HCT116 (cell line): ENCODE measurements around the gene CPNE8. TPM values are rescaled to one million over a fixed set of nuclear protein-coding genes. Genes with fewer than 3 reads are reported as not detected.
"Not testable (repeated sequence)": the region's sequence is repeated elsewhere in the genome, so short reads cannot be mapped to it uniquely, and the experiment has no call there.

Experiments
- ATAC-seq: fragments of 200-7000 bp; cut with Tn5 transposase; 2 replicates; pipeline ENCODE4 v1.9.1; 2020; ENCODE audit warnings: mild to moderate bottlenecking, moderate library complexity
- BruUV-seq: library from RNA; stranded (reverse); fragments of 400-500 nt; replicated peaks from 2 replicates; lab custom pipeline; 2021; lab: Mats Ljungman, UMichigan
- CTCF ChIA-PET: fragments of 300-600 bp; sonication (Branson Sonifier 250); formaldehyde crosslinking; loops from one replicate; lab custom pipeline; 2021; ENCODE audit warnings: antibody characterized with exemption; lab: Charles Lee
- POLR2A ChIA-PET: fragments of 300-600, 350-600 bp; sonication (Branson Sonifier 250); formaldehyde crosslinking; loops from one replicate; lab custom pipeline; 2021; ENCODE audit warnings: antibody characterized with exemption; lab: Charles Lee
- RAD21 ChIA-PET, 2 experiments: fragments of 300-600 bp; sonication (Branson Sonifier 250); formaldehyde crosslinking; loops; one replicate each; lab custom pipeline; 2023; ENCODE audit warnings: low total read pairs in 2 of 2; ENCODE audit not compliant: uncharacterized antibody in 2 of 2, unreplicated experiment in 2 of 2, low non-redundant PET in 1 of 2; lab: Charles Lee
- DNase-seq: peaks from one replicate; pipeline ENCODE4 v3.0.0-alpha.2; 2010; ENCODE audit warnings: low read depth, low spot score
- H2AFZ ChIP-seq: fragments of 200-600 bp; shearing (Covaris generic), sonication (generic); 2 replicates; pipeline ENCODE4 v1.6.1; 2017; ENCODE audit warnings: low read depth, mixed run types, mixed read lengths, antibody characterized with exemption, low read length; ENCODE audit not compliant: poor library complexity, severe bottlenecking
- H3K27ac ChIP-seq: 2 replicates; pipeline ENCODE4 v1.5.1; 2012; ENCODE audit warnings: low read depth, low read length
- H3K27me3 ChIP-seq: fragments of 200-600 bp; sonication (generic); 2 replicates; pipeline ENCODE4 v1.6.1; 2016; ENCODE audit warnings: mixed run types, low read length, mixed read lengths; ENCODE audit not compliant: insufficient read depth
- H3K36me3 ChIP-seq, 2 experiments: fragments of 200-500 bp in 1 of 2; fragments of 200-600 bp in 1 of 2; sonication (Bioruptor generic) in 1 of 2; sonication (generic) in 1 of 2; 2 replicates each; pipeline versions ENCODE4 v1.5.1 to v1.6.1; 2014 to 2016; ENCODE audit warnings: low read length in 2 of 2, inconsistent platforms in 1 of 2, mixed read lengths in 1 of 2, mixed run types in 1 of 2; ENCODE audit not compliant: insufficient read depth in 2 of 2, control insufficient read depth in 1 of 2
- H3K4me1 ChIP-seq, 2 experiments: fragments of 200-600 bp in 1 of 2; sonication (generic) in 1 of 2; 2 replicates each; pipeline versions ENCODE4 v1.5.1 to v1.6.1; 2012 to 2017; ENCODE audit warnings: low read length in 2 of 2, inconsistent platforms in 1 of 2, mild to moderate bottlenecking in 1 of 2, mixed read lengths in 1 of 2, mixed run types in 1 of 2, moderate library complexity in 1 of 2; ENCODE audit not compliant: insufficient read depth in 2 of 2, control insufficient read depth in 1 of 2
- H3K4me2 ChIP-seq: fragments of 200-600 bp; sonication (generic); 2 replicates; pipeline ENCODE4 v1.6.1; 2017; ENCODE audit warnings: mixed run types, low read length, mixed read lengths
- H3K4me3 ChIP-seq, 2 experiments: fragments of 200-600 bp in 1 of 2; sonication (generic) in 1 of 2; replicated peaks in 1 of 2; 2 replicates each; pipeline ENCODE4 v1.5.1; 2011 to 2016; ENCODE audit warnings: low read length in 2 of 2, control low read depth in 1 of 2, low read depth in 1 of 2, mild to moderate bottlenecking in 1 of 2, mixed read lengths in 1 of 2, mixed run types in 1 of 2
- H3K79me2 ChIP-seq: fragments of 200-600 bp; sonication (generic); 2 replicates; pipeline ENCODE4 v1.6.1; 2017; ENCODE audit warnings: mild to moderate bottlenecking, mixed run types, low read length, moderate library complexity, mixed read lengths; ENCODE audit not compliant: insufficient read depth
- H3K9ac ChIP-seq: fragments of 200-600 bp; sonication (generic); 2 replicates; pipeline ENCODE4 v1.6.1; 2016; ENCODE audit warnings: low read length, mixed read lengths
- H3K9me2 ChIP-seq: fragments of 200-600 bp; sonication (generic), shearing (Covaris generic); 2 replicates; pipeline ENCODE4 v1.6.1; 2017; ENCODE audit warnings: mixed run types, mild to moderate bottlenecking, moderate library complexity; ENCODE audit not compliant: insufficient read depth
- H3K9me3 ChIP-seq, 2 experiments: fragments of 200-500 bp in 1 of 2; fragments of 200-600 bp in 1 of 2; sonication (Bioruptor generic) in 1 of 2; sonication (generic) in 1 of 2; 2 replicates each; pipeline ENCODE4 v1.6.1; 2014 to 2017; ENCODE audit warnings: low read length in 2 of 2, mixed read lengths in 2 of 2, inconsistent platforms in 1 of 2, low read depth in 1 of 2, mild to moderate bottlenecking in 1 of 2, mixed run types in 1 of 2, moderate library complexity in 1 of 2; ENCODE audit not compliant: control insufficient read depth in 1 of 2, insufficient read depth in 1 of 2
- H4K20me1 ChIP-seq: fragments of 200-600 bp; sonication (generic), shearing (Covaris generic); 2 replicates; pipeline ENCODE4 v1.6.1; 2017; ENCODE audit warnings: mixed run types, mild to moderate bottlenecking, moderate library complexity; ENCODE audit not compliant: insufficient read depth
- ELF1 ChIP-seq: IDR thresholded peaks from 2 replicates; pipeline ENCODE4 v1.6.1; 2012; ENCODE audit warnings: low read depth, borderline replicate concordance
- EZH2 ChIP-seq: fragments of 200-600 bp; sonication (generic); IDR thresholded peaks from 2 replicates; pipeline ENCODE4 v1.6.1; 2017; ENCODE audit warnings: antibody characterized with exemption, mixed run types
- EZH2phosphoT487 ChIP-seq: fragments of 200-600 bp; IDR thresholded peaks from 2 replicates; pipeline ENCODE4 v1.6.1; 2018; ENCODE audit warnings: antibody characterized with exemption, borderline replicate concordance
- FOSL1 ChIP-seq: IDR thresholded peaks from 2 replicates; pipeline ENCODE4 v1.6.1; 2012; ENCODE audit warnings: low read depth
- MAX ChIP-seq: IDR thresholded peaks from 2 replicates; pipeline ENCODE4 v1.6.1; 2012
- POLR2AphosphoS5 ChIP-seq: IDR thresholded peaks from 2 replicates; pipeline ENCODE4 v1.6.1; 2011; ENCODE audit warnings: mild to moderate bottlenecking, low read depth, low read length, moderate library complexity
- RAD21 ChIP-seq: IDR thresholded peaks from 2 replicates; pipeline ENCODE4 v1.6.1; 2012; ENCODE audit warnings: low read depth, mild to moderate bottlenecking
- SIN3A ChIP-seq: IDR thresholded peaks from 2 replicates; pipeline ENCODE4 v1.6.1; 2012; ENCODE audit warnings: low read depth
- SP1 ChIP-seq: IDR thresholded peaks from 2 replicates; pipeline ENCODE4 v1.6.1; 2012; ENCODE audit warnings: low read depth
- ZFX ChIP-seq: fragments of 450-650 bp; IDR thresholded peaks from 2 replicates; pipeline ENCODE4 v1.6.1; 2017
- intact Hi-C: fragments of 100-400 bp; cut with micrococcal nuclease; formaldehyde crosslinking; loops from 2 replicates; pipeline ENCODE4 v1.10.0; 2022
- total RNA-seq: library from RNA; stranded (reverse); gene quantifications from one replicate; pipeline ENCODE4 v1.2.1, GENCODE V29; 2021; ENCODE audit not compliant: unreplicated experiment
- TF ChIP-seq, protein P1 (sequence below): IDR thresholded peaks from 2 replicates; pipeline ENCODE4 v1.6.1; 2011; ENCODE audit warnings: mild to moderate bottlenecking, low read length, moderate library complexity; ENCODE audit not compliant: insufficient replicate concordance; ENCODE audit errors: extremely low read depth
- TF ChIP-seq, protein P2 (sequence below), 3 experiments: fragments of 200-600 bp in 1 of 3; sonication (generic) in 1 of 3; IDR thresholded peaks in 2 of 3; conservative IDR thresholded peaks in 1 of 3; 2 replicates each; pipeline ENCODE4 v1.5.1; 2012 to 2017; ENCODE audit warnings: low read depth in 2 of 3, low read length in 2 of 3, antibody characterized with exemption in 1 of 3, borderline replicate concordance in 1 of 3, control low read depth in 1 of 3, mild to moderate bottlenecking in 1 of 3, mixed read lengths in 1 of 3, mixed run types in 1 of 3, moderate library complexity in 1 of 3; ENCODE audit not compliant: insufficient read depth in 1 of 3
- TF ChIP-seq, protein P3 (sequence below): IDR thresholded peaks from 2 replicates; pipeline ENCODE4 v1.6.1; 2012

CPNE8 gene
- total RNA-seq, 1 experiment from 2014 or later, result 14.2 TPM

DNA sequence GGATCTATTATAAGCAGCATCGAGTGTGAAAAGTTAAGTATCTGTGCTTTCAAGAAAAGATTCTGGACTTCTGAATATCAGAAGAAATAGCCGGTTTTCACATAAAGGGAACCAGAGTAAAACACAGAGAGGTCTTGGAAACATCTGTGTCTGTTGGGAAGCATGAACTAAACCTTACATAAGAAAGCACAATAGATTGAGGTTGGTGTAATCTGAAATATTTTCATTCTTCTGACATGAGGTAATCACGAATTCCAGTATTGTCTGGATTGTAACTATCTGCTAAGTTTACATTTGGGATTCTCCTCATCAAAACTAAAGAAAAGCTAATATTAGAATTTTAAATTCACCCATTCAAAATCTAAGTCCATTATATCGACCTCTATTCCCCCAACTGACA is 161.3 kb downstream of the CPNE8 start:
- no TSS peak for BruUV-seq
- ATAC-seq (no peak), DNase-seq (no peak)
- H2AFZ ChIP-seq, result no peak overlapping the region
- ChIA-PET RAD21 (no interaction called here), POLR2A (no interaction called here), CTCF (no interaction called here)
- intact Hi-C loops, result no loop called here
- H3K36me3 ChIP-seq, result no peaks in the 10 kb centered on the region
- TF ChIP-seq RAD21 (no peak), ELF1 (no peak), SIN3A (no peak), EZH2 (no peak), MAX (no peak), SP1 (no peak), FOSL1 (no peak), ZFX (no peak), POLR2AphosphoS5 (no peak), EZH2phosphoT487 (no peak)
- TF ChIP-seq, protein P1, sequence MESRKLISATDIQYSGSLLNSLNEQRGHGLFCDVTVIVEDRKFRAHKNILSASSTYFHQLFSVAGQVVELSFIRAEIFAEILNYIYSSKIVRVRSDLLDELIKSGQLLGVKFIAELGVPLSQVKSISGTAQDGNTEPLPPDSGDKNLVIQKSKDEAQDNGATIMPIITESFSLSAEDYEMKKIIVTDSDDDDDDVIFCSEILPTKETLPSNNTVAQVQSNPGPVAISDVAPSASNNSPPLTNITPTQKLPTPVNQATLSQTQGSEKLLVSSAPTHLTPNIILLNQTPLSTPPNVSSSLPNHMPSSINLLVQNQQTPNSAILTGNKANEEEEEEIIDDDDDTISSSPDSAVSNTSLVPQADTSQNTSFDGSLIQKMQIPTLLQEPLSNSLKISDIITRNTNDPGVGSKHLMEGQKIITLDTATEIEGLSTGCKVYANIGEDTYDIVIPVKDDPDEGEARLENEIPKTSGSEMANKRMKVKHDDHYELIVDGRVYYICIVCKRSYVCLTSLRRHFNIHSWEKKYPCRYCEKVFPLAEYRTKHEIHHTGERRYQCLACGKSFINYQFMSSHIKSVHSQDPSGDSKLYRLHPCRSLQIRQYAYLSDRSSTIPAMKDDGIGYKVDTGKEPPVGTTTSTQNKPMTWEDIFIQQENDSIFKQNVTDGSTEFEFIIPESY, result no peak
- TF ChIP-seq, protein P2, sequence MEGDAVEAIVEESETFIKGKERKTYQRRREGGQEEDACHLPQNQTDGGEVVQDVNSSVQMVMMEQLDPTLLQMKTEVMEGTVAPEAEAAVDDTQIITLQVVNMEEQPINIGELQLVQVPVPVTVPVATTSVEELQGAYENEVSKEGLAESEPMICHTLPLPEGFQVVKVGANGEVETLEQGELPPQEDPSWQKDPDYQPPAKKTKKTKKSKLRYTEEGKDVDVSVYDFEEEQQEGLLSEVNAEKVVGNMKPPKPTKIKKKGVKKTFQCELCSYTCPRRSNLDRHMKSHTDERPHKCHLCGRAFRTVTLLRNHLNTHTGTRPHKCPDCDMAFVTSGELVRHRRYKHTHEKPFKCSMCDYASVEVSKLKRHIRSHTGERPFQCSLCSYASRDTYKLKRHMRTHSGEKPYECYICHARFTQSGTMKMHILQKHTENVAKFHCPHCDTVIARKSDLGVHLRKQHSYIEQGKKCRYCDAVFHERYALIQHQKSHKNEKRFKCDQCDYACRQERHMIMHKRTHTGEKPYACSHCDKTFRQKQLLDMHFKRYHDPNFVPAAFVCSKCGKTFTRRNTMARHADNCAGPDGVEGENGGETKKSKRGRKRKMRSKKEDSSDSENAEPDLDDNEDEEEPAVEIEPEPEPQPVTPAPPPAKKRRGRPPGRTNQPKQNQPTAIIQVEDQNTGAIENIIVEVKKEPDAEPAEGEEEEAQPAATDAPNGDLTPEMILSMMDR (IDR thresholded peaks at IDR 0.05 in 2 of 3, conservative IDR thresholded peaks at IDR 0.05 in 1 of 3; ENCODE audit: borderline replicate concordance in 1 of 3, insufficient read depth in 1 of 3, low read depth in 2 of 3, low read length in 2 of 3), result no peak
- TF ChIP-seq, protein P3, sequence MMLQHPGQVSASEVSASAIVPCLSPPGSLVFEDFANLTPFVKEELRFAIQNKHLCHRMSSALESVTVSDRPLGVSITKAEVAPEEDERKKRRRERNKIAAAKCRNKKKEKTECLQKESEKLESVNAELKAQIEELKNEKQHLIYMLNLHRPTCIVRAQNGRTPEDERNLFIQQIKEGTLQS, result no peak
- no peaks in the 10 kb centered on the region for H3K79me2 ChIP-seq
- H3K4me3 ChIP-seq, result no peak overlapping the region
- H3K4me2 ChIP-seq, result no peak overlapping the region
- no peaks in the 10 kb centered on the region for H4K20me1 ChIP-seq
- no peaks in the 10 kb centered on the region for H3K4me1 ChIP-seq
- no peak overlapping the region for H3K27ac ChIP-seq
- no peaks in the 10 kb centered on the region for H3K9me3 ChIP-seq
- H3K9me2 ChIP-seq, result no peaks in the 10 kb centered on the region
- H3K27me3 ChIP-seq, result no peaks in the 10 kb centered on the region
- H3K9ac ChIP-seq, result no peak overlapping the region

GRCh38 chr12:38742496-38742895 is 162.9 kb downstream of the CPNE8 start:
- H3K9me3 ChIP-seq, H3K79me2 ChIP-seq, CTCF ChIA-PET, DNase-seq, H3K9ac ChIP-seq, POLR2A ChIA-PET, BruUV-seq, H3K4me2 ChIP-seq, intact Hi-C loops, H3K4me1 ChIP-seq, ATAC-seq, H2AFZ ChIP-seq, RAD21 ChIA-PET, H3K9me2 ChIP-seq, H3K4me3 ChIP-seq, H3K27me3 ChIP-seq, H4K20me1 ChIP-seq, H3K36me3 ChIP-seq, H3K27ac ChIP-seq: not testable (repeated sequence)
